Vagina (tissue), 2 donors: ENCODE data around the gene CCDC201.

Source experiments
- POLR2A ChIP-seq, 2 donors: fragments of 450-650 bp; IDR thresholded peaks; one replicate each; pipeline ENCODE4 v1.6.1; 2017; ENCODE audit warnings: antibody characterized with exemption in 2 of 2, mild to moderate bottlenecking in 2 of 2, moderate library complexity in 2 of 2
- TF ChIP-seq, protein P1 (sequence below), 3 experiments: fragments of 450-650 bp in 2 of 3; fragments of 200-600 bp in 1 of 3; sonication (generic) in 1 of 3; IDR thresholded peaks; one replicate each; pipeline ENCODE4 v1.5.1; 2017 to 2019; ENCODE audit warnings: antibody characterized with exemption in 3 of 3, mild to moderate bottlenecking in 2 of 3, moderate library complexity in 2 of 3

DNA sequence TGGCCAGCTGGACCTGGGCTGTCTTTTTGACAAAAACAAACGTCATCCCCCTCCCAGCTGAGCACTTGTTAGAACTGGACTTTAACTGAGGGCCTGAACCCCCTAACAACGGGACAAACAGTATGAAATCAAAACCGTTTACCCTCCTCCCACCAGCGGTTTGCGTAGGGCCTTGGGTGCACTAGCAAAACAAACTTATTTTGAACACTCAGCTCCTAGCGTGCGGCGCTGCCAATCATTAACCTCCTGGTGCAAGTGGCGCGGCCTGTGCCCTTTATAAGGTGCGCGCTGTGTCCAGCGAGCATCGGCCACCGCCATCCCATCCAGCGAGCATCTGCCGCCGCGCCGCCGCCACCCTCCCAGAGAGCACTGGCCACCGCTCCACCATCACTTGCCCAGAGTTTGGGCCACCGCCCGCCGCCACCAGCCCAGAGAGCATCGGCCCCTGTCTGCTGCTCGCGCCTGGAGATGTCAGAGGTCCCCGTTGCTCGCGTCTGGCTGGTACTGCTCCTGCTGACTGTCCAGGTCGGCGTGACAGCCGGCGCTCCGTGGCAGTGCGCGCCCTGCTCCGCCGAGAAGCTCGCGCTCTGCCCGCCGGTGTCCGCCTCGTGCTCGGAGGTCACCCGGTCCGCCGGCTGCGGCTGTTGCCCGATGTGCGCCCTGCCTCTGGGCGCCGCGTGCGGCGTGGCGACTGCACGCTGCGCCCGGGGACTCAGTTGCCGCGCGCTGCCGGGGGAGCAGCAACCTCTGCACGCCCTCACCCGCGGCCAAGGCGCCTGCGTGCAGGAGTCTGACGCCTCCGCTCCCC, 15.5 kb upstream of the CCDC201 start, which contains the start of gene IGFBP1:
- TF ChIP-seq, protein P1, sequence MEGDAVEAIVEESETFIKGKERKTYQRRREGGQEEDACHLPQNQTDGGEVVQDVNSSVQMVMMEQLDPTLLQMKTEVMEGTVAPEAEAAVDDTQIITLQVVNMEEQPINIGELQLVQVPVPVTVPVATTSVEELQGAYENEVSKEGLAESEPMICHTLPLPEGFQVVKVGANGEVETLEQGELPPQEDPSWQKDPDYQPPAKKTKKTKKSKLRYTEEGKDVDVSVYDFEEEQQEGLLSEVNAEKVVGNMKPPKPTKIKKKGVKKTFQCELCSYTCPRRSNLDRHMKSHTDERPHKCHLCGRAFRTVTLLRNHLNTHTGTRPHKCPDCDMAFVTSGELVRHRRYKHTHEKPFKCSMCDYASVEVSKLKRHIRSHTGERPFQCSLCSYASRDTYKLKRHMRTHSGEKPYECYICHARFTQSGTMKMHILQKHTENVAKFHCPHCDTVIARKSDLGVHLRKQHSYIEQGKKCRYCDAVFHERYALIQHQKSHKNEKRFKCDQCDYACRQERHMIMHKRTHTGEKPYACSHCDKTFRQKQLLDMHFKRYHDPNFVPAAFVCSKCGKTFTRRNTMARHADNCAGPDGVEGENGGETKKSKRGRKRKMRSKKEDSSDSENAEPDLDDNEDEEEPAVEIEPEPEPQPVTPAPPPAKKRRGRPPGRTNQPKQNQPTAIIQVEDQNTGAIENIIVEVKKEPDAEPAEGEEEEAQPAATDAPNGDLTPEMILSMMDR (IDR thresholded peaks at IDR 0.05): no peak
- no peak for TF ChIP-seq POLR2A (IDR thresholded peaks at IDR 0.05)
